Lower leg skin (tissue), 3 donors: ENCODE data around the gene EPHA3.

ENCODE experiments used
- POLR2A ChIP-seq, 2 donors: fragments of 450-650 bp; IDR thresholded peaks; one replicate each; pipeline ENCODE4 v1.6.1; 2016 to 2017; ENCODE audit warnings: antibody characterized with exemption in 2 of 2, mild to moderate bottlenecking in 1 of 2, moderate library complexity in 1 of 2
- TF ChIP-seq, protein P1 (sequence below), 3 donors: fragments of 450-650 bp; IDR thresholded peaks; one replicate each; pipeline ENCODE4 v1.5.1; 2016; ENCODE audit warnings: antibody characterized with exemption in 3 of 3, mild to moderate bottlenecking in 3 of 3, moderate library complexity in 2 of 3

DNA sequence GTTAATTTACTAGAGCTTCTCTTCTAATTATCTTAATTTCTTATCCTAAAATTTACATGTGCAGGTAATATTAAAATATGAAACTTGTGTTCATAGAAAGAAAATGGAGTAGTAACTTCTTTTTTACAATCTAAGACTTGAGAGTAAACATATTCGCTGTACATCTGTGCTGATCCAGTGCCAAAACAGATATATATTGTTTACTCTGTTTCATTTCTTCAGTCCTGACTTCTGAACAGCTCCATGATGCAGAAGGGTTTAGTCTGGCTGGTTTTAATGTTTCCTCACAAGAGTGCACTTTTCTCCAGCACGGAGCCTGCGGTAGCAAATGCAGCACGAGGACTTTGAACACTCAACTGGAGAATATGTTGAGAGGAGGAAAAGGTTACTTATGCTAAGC is 306.8 kb downstream of the EPHA3 start:
- TF ChIP-seq, protein P1, sequence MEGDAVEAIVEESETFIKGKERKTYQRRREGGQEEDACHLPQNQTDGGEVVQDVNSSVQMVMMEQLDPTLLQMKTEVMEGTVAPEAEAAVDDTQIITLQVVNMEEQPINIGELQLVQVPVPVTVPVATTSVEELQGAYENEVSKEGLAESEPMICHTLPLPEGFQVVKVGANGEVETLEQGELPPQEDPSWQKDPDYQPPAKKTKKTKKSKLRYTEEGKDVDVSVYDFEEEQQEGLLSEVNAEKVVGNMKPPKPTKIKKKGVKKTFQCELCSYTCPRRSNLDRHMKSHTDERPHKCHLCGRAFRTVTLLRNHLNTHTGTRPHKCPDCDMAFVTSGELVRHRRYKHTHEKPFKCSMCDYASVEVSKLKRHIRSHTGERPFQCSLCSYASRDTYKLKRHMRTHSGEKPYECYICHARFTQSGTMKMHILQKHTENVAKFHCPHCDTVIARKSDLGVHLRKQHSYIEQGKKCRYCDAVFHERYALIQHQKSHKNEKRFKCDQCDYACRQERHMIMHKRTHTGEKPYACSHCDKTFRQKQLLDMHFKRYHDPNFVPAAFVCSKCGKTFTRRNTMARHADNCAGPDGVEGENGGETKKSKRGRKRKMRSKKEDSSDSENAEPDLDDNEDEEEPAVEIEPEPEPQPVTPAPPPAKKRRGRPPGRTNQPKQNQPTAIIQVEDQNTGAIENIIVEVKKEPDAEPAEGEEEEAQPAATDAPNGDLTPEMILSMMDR (IDR thresholded peaks at IDR 0.05): no peak
- no peak for TF ChIP-seq POLR2A (IDR thresholded peaks at IDR 0.05)
